Hepatocyte (in vitro differentiated cells): ENCODE data around the gene GADD45G. TPM values are rescaled to one million over a fixed set of nuclear protein-coding genes. Genes with fewer than 3 reads are reported as not detected.

ENCODE experiments used
- DNase-seq: peaks from one replicate; pipeline ENCODE4 v3.0.0-alpha.2; 2016; ENCODE audit warnings: low spot score
- H2AFZ ChIP-seq: fragments of 200-600 bp; sonication (generic); 2 replicates; pipeline ENCODE4 v1.6.0; 2016; ENCODE audit warnings: antibody characterized with exemption, mild to moderate bottlenecking
- H3K27ac ChIP-seq: fragments of 200-600 bp; sonication (generic); 2 replicates; pipeline ENCODE4 v1.5.1; 2016; ENCODE audit warnings: mild to moderate bottlenecking
- H3K27me3 ChIP-seq: fragments of 200-600 bp; sonication (generic); 2 replicates; pipeline ENCODE4 v1.6.1; 2016
- H3K36me3 ChIP-seq: fragments of 200-600 bp; sonication (generic); replicated peaks from 2 replicates; pipeline ENCODE4 v1.5.1; 2016; ENCODE audit warnings: low read depth; ENCODE audit not compliant: insufficient read depth
- H3K4me1 ChIP-seq: fragments of 200-600 bp; sonication (generic); 2 replicates; pipeline ENCODE4 v1.5.1; 2016; ENCODE audit warnings: mild to moderate bottlenecking, moderate library complexity; ENCODE audit not compliant: insufficient read depth
- H3K4me2 ChIP-seq: fragments of 200-600 bp; sonication (generic); 2 replicates; pipeline ENCODE4 v1.6.0; 2016
- H3K4me3 ChIP-seq: fragments of 200-600 bp; sonication (generic); 2 replicates; pipeline ENCODE4 v1.5.1; 2016; ENCODE audit warnings: mild to moderate bottlenecking
- H3K79me2 ChIP-seq: fragments of 200-600 bp; sonication (generic); 2 replicates; pipeline ENCODE4 v1.6.0; 2017; ENCODE audit warnings: mild to moderate bottlenecking
- H3K9me2 ChIP-seq: fragments of 200-600 bp; sonication (generic); replicated peaks from 2 replicates; pipeline ENCODE4 v1.6.0; 2017; ENCODE audit warnings: mild to moderate bottlenecking; ENCODE audit not compliant: insufficient read depth
- H3K9me3 ChIP-seq: fragments of 200-600 bp; sonication (generic); 2 replicates; pipeline ENCODE4 v1.5.1; 2016; ENCODE audit warnings: low read depth, mild to moderate bottlenecking
- H4K20me1 ChIP-seq: fragments of 200-600 bp; sonication (generic); 2 replicates; pipeline ENCODE4 v1.6.0; 2016; ENCODE audit warnings: mild to moderate bottlenecking; ENCODE audit not compliant: insufficient read depth, poor library complexity, severe bottlenecking
- EZH2 ChIP-seq: fragments of 200-600 bp; sonication (generic); IDR thresholded peaks from 2 replicates; pipeline ENCODE4 v1.6.1; 2016; ENCODE audit warnings: antibody characterized with exemption, mild to moderate bottlenecking, borderline replicate concordance
- EZH2phosphoT487 ChIP-seq: fragments of 200-600 bp; sonication (generic); IDR thresholded peaks from one replicate; pipeline ENCODE4 v1.6.1; 2018; ENCODE audit warnings: antibody characterized with exemption, mild to moderate bottlenecking, low read depth, moderate library complexity; ENCODE audit not compliant: unreplicated experiment, severe bottlenecking
- whole genome bisulfite sequencing: methylation state at CpG from one replicate; pipeline ENCODE4 v1.1.6; 2016; ENCODE audit warnings: low lambda C conversion rate; ENCODE audit errors: missing lambda C conversion rate; 5-methylcytosine and 5-hydroxymethylcytosine counted together
- polyA plus RNA-seq: library from polyadenylated mRNA; unstranded; fragments of >200 nt; fragmentation: Nextera tagmentation; extraction: Ambion mirVana; gene quantifications from 2 replicates; pipeline ENCODE4 v1.2.1, GENCODE V29; 2016
- total RNA-seq: library from RNA; depleted of rRNA; stranded (reverse); fragments of >200 nt; gene quantifications from 2 replicates; pipeline ENCODE4 v1.2.3, GENCODE V29; 2014
- TF ChIP-seq, protein P1 (sequence below): fragments of 200-600 bp; sonication (generic); IDR thresholded peaks from 2 replicates; pipeline ENCODE4 v1.5.1; 2016; ENCODE audit warnings: antibody characterized with exemption, mild to moderate bottlenecking; ENCODE audit not compliant: poor library complexity

GADD45G gene
- total and polyA plus RNA-seq, 2 experiments from 2014 or later = 15.7 to 45.1 TPM

DNA sequence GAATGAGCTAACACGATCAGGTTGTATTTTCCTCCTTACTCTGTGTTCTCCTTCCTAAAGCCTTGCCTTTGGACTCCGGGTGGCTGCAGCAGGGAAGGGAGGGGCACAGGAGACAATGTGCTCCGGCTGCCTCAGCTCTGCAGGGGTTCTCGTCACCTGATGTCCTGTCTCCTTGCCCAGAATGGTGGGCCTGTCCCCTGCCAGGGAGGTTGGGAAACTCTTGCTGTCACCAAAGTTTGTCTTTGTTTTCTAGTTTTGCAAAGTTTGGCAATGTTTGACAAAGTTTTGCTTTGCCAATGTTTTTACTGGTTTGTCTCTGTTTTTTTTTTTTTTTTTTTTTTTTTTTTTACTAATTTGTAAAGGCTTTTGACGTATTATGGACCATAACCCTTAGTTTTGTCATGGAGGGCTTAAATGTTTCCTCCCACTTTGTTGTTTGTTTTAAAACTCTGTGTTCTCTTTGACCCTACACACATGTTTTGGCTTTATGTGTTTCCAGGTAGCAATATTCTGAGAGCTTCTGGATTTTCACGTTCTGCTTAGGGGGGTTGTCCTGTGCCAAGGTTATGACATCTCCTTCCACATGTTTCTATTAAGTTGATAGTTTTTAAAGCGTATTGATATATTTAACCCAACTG is 49.3 kb downstream of the GADD45G start:
- no peaks in the 10 kb centered on the region for H3K9me2 ChIP-seq

GRCh38 chr9:89655056-89655989 is 50.5 kb downstream of the GADD45G start:
- no peak for DNase-seq
- H3K9me3 ChIP-seq = no peaks in the 10 kb centered on the region
- 82% methylated on average over 17 of the region's 17 CpGs for WGBS
- no peak for TF ChIP-seq EZH2
- no peak for TF ChIP-seq EZH2phosphoT487
- TF ChIP-seq, protein P1, sequence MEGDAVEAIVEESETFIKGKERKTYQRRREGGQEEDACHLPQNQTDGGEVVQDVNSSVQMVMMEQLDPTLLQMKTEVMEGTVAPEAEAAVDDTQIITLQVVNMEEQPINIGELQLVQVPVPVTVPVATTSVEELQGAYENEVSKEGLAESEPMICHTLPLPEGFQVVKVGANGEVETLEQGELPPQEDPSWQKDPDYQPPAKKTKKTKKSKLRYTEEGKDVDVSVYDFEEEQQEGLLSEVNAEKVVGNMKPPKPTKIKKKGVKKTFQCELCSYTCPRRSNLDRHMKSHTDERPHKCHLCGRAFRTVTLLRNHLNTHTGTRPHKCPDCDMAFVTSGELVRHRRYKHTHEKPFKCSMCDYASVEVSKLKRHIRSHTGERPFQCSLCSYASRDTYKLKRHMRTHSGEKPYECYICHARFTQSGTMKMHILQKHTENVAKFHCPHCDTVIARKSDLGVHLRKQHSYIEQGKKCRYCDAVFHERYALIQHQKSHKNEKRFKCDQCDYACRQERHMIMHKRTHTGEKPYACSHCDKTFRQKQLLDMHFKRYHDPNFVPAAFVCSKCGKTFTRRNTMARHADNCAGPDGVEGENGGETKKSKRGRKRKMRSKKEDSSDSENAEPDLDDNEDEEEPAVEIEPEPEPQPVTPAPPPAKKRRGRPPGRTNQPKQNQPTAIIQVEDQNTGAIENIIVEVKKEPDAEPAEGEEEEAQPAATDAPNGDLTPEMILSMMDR = no peak
- no peak overlapping the region for H3K4me2 ChIP-seq
- H3K9me2 ChIP-seq = no peaks in the 10 kb centered on the region
- no peaks in the 10 kb centered on the region for H3K4me1 ChIP-seq
- no peaks in the 10 kb centered on the region for H3K27me3 ChIP-seq
- H2AFZ ChIP-seq = no peak overlapping the region
- H3K79me2 ChIP-seq = no peaks in the 10 kb centered on the region
- no peaks in the 10 kb centered on the region for H3K36me3 ChIP-seq
- no peak overlapping the region for H3K4me3 ChIP-seq
- H4K20me1 ChIP-seq = no peaks in the 10 kb centered on the region
- no peak overlapping the region for H3K27ac ChIP-seq

More for the DNA sequence above, 49.3 kb downstream of the GADD45G start:
- H2AFZ ChIP-seq = no peak overlapping the region
- WGBS = 75% methylated on average over 7 of the region's 7 CpGs
- no peaks in the 10 kb centered on the region for H3K36me3 ChIP-seq
- H3K27ac ChIP-seq = no peak overlapping the region
- H3K27me3 ChIP-seq = no peaks in the 10 kb centered on the region
- DNase-seq = no peak
- no peaks in the 10 kb centered on the region for H3K79me2 ChIP-seq
- H3K4me2 ChIP-seq = no peak overlapping the region
- TF ChIP-seq EZH2phosphoT487 (no peak), EZH2 (no peak)
- TF ChIP-seq, protein P1 = no peak
- H3K9me3 ChIP-seq = no peaks in the 10 kb centered on the region
- H4K20me1 ChIP-seq = no peaks in the 10 kb centered on the region
- H3K4me3 ChIP-seq = no peak overlapping the region
- H3K4me1 ChIP-seq = peaks cover 5% of the 10 kb centered on the region

Other genes starting within 250 kb of the GADD45G start
- 9.4 and 10.0 TPM in 2 replicates for gene SEMA4D, start 106.9 kb upstream of the GADD45G start, total RNA-seq
- gene SEMA4D, start 106.9 kb upstream of the GADD45G start, polyA plus RNA-seq = 10.1 and 10.4 TPM in 2 replicates